Uterine smooth muscle cell (primary cell): ENCODE data around the gene PPP2R1B. TPM values are rescaled to one million over a fixed set of nuclear protein-coding genes. Genes with fewer than 3 reads are reported as not detected.

ENCODE experiments used
- total RNA-seq: library from RNA; depleted of rRNA; stranded (reverse); fragments of >200 nt; gene quantifications from 2 replicates; pipeline ENCODE4 v1.2.3, GENCODE V29; 2014

PPP2R1B gene
- 33.5 and 51.5 TPM in 2 replicates for total RNA-seq

DNA sequence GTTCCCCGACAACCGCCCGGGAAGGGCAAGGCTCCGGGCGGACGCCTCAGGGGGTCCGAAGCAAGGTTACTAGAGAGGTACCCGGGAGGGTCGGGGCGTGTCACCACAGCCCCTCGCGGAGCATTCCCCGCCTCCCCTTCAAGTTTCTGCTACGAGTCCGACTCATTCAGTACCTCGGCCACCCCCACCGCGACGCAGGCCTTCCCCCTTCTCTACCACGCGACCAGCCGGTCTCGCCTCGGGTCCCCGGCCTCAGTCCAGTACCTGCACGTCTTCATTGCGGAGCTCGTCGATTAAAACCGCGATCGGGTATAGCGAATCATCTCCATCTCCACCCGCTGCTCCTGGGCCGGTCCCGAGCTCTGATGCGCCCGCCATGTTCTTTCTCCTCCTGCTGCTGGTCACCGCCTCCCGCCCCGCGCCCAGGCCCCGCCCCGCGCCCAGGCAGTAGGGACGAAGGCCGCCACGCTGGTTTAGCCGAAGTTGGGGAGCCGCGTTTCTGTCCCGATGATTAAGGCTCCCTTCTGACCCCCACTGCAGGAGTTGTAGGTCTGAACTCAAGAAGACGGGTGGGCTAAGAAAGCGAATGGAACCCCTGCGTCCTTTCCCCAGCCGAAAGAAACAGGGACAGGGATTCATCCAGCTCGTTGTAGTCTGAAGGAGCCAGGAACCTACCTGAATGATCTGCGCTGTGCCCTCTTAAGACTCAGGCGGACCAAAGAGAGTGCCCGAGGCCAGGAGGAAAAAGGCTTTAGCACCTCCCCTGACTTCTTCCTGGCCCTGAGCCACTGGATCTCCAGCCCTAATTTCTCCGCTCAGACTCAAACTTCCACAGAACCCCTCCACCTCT lies at the start of gene PPP2R1B:
PPP2R1B (minus strand) TSS at position 406 of the 850 bp plus-strand sequence; CDS start at position 378, 28 bp downstream.

Other genes starting within 250 kb of the PPP2R1B start
- gene LAYN, start 225.7 kb downstream of the PPP2R1B start, total RNA-seq = 34.1 and 45.0 TPM in 2 replicates
- gene SIK2, start 163.9 kb downstream of the PPP2R1B start, total RNA-seq = 5.9 and 6.1 TPM in 2 replicates
- gene ALG9, start 105.2 kb upstream of the PPP2R1B start, total RNA-seq = 39.1 and 39.3 TPM in 2 replicates
- 2.7 and 4.2 TPM in 2 replicates for gene FDXACB1, start 112.8 kb upstream of the PPP2R1B start, total RNA-seq
- gene CFAP68, start 113.2 kb upstream of the PPP2R1B start, total RNA-seq = 7.0 and 9.0 TPM in 2 replicates
- gene CRYAB, start 145.4 kb upstream of the PPP2R1B start, total RNA-seq = 2.5 and 6.0 TPM in 2 replicates
- gene HSPB2, start 146.3 kb upstream of the PPP2R1B start, total RNA-seq = 0.25 TPM in 1 of 2 replicates, not detected in the other
- 0.11 and 0.25 TPM in 2 replicates for gene C11orf52, start 152.5 kb upstream of the PPP2R1B start, total RNA-seq
- gene DIXDC1, start 171.0 kb upstream of the PPP2R1B start, total RNA-seq = 9.3 and 16.0 TPM in 2 replicates